ENCODE data around the gene TMSB4X. TPM values are rescaled to one million over a fixed set of nuclear protein-coding genes. Genes with fewer than 3 reads are reported as not detected.

The TMSB4X gene
- total and polyA plus RNA-seq, 2 experiments from 2014 or later: 144 to 543 TPM

DNA sequence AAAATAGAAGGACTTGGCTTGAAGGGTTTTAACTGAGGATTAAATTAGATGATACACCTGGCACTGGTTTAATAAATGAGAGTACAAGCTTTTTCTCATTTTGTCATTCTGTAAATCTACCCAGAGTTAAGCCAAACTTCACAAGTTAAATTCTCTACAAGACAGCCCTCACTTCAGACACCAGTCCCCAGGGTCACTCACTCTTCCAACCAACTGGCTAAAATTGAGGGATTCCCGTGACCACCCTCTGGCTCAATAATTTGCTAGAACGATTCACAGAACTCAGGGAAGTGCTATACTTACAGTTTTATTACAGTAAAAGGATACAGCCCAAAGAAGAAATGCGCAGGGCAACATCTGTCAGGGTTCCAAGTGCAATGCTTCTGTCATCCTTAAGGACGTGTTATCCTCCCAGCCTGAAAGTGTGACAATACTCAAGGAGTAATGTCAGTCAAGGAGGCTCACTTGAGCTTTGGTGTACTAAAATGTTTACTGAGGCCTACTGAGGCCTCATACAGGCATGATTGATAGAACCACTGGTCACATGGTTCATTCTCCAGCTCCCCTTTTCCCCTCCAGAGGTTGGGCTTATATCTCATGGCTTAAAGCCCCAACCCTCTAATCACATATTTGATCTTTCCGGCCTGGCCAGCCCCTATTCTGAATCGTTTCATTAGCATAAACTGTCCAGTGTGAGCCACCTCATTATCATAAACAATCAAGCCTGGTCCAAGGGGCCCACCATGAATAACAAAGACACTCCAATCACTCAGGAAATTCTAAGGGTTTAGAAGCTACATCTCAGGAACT is 9.6 kb upstream of the TMSB4X start:
- no peak for DNase-seq (ENCODE audit: low read depth in 1 of 2, low spot score in 1 of 2)
- H3K36me3 ChIP-seq: no peaks in the 10 kb centered on the region
- no peaks in the 10 kb centered on the region for H3K4me1 ChIP-seq (ENCODE audit: low read depth)
- H3K27me3 ChIP-seq: no peaks in the 10 kb centered on the region
- no peak overlapping the region for H3K4me3 ChIP-seq
- H3K27ac ChIP-seq: no peak overlapping the region
- H3K9me3 ChIP-seq (ENCODE audit: low read depth): no peaks in the 10 kb centered on the region
- no peak for TF ChIP-seq CTCF (IDR thresholded peaks at IDR 0.05; ENCODE audit: low read depth, low read length)

DNA sequence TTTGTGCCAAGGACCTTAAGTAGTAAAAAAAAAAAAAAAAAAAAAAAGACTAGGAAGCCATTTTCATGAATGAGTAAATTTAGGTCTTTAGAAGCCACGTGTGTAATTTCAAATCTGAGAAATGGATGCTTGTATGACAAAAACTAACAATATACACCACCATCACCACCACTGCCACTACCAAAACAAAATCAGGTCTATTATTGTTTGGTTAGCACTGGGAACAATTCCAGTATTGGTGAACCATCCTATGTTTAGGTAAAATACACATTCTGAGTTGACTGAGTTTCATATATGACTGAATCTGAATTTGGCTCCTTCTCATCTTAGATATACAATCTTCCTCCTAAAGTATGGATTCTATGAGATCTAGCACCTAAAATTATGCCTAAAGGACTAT is 8.8 kb upstream of the TMSB4X start:
- no peaks in the 10 kb centered on the region for H3K4me1 ChIP-seq (ENCODE audit: low read depth)
- H3K4me3 ChIP-seq: no peak overlapping the region
- H3K27me3 ChIP-seq: no peaks in the 10 kb centered on the region
- no peak overlapping the region for H3K27ac ChIP-seq
- H3K36me3 ChIP-seq: no peaks in the 10 kb centered on the region
- no peak for DNase-seq (ENCODE audit: low read depth in 1 of 2, low spot score in 1 of 2)
- TF ChIP-seq CTCF (IDR thresholded peaks at IDR 0.05; ENCODE audit: low read depth, low read length): no peak
- no peaks in the 10 kb centered on the region for H3K9me3 ChIP-seq (ENCODE audit: low read depth)

DNA sequence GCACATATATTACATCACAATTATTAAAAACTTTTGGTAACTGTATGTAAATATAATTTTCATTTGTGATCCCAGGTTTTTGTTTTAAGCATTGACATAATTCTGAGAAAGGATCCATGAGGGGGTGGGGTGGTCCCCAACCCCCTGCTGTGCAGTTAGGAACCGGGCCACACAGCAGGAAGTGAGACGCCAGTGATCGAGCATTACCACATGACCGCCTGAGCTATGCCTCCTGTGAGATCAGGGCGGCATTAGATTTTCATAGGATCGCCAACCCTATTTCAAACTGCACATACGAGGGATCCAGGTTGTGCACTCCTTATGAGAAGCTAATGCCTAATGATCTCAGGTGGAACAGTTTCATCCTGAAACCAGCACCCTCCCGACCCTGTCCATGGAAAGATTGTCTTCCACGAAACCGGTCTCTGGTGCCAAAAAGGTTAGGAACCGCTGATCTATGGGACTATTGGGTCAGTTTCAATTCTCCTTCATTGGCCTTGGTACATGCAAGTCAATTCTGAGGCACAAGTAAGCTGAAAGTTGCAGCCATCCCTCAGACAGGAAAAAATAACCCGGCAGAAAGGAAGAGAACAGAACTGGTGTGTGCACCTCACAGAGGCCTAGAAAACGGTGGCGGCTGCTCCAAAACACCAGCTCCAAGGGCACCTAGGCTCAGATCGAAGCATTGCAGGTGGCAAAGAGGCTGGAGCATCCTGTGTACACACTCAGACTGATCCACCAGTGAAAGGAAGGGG is 7.0 kb upstream of the TMSB4X start:
- Histone ChIP-seq H3K27me3 (no peaks in the 10 kb centered on the region), H3K36me3 (no peaks in the 10 kb centered on the region), H3K27ac (no peak overlapping the region), H3K9me3 (ENCODE audit: low read depth) (no peaks in the 10 kb centered on the region), H3K4me1 (ENCODE audit: low read depth) (no peaks in the 10 kb centered on the region), H3K4me3 (no peak overlapping the region)
- no peak for DNase-seq (ENCODE audit: low read depth in 1 of 2, low spot score in 1 of 2)
- no peak for TF ChIP-seq CTCF (IDR thresholded peaks at IDR 0.05; ENCODE audit: low read depth, low read length)

DNA sequence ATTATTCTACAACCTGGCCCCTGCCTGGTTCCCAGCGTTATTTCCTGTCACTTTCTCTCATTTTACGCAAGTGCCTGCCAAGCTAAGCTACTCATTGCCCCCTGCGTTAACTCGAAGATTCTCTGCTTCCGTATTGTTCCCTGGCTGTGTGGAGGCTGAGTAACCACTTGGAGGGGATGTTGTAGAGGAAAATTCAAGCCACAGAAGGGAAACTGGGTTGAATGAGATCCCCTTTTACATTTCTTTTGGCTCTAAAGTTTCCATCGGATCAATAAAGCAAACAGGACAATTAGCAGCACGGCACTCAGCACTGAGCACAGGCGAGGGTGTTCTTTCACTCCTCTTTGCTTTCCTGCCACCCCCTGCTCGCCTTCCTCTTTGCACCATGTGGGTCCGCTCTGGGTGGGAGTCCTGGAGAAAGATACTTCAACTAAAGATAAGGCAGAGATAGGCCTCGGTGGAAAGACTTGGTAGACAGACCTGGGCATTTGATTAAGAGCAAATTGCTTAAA is 4.2 kb upstream of the TMSB4X start:
- Histone ChIP-seq H3K9me3 (ENCODE audit: low read depth) (no peaks in the 10 kb centered on the region), H3K4me3 (no peak overlapping the region), H3K36me3 (no peaks in the 10 kb centered on the region), H3K27ac (no peak overlapping the region), H3K4me1 (ENCODE audit: low read depth) (no peaks in the 10 kb centered on the region), H3K27me3 (no peaks in the 10 kb centered on the region)
- TF ChIP-seq CTCF (IDR thresholded peaks at IDR 0.05; ENCODE audit: low read depth, low read length): peak; percentile 49
- peak; percentile 22 to 77 for DNase-seq (ENCODE audit: low read depth in 1 of 2, low spot score in 1 of 2)

GRCh38 chrX:12971282-12972003 is 3.5 kb upstream of the TMSB4X start:
- Histone ChIP-seq H3K27ac (no peak overlapping the region), H3K9me3 (ENCODE audit: low read depth) (no peaks in the 10 kb centered on the region), H3K36me3 (no peaks in the 10 kb centered on the region)

More at GRCh38 chrX:12971282-12972003, 3.5 kb upstream of the TMSB4X start:
- Histone ChIP-seq H3K4me3 (no peak overlapping the region), H3K27me3 (no peaks in the 10 kb centered on the region), H3K4me1 (ENCODE audit: low read depth) (no peaks in the 10 kb centered on the region)
- no peak for TF ChIP-seq CTCF (IDR thresholded peaks at IDR 0.05; ENCODE audit: low read depth, low read length)
- no peak for DNase-seq (ENCODE audit: low read depth in 1 of 2, low spot score in 1 of 2)

Data from cardiac muscle cell (in vitro differentiated cells and primary cell).